ENCODE results near the gene RBFOX1. TPM values are rescaled to one million over a fixed set of nuclear protein-coding genes. Genes with fewer than 3 reads are reported as not detected.

Gene RBFOX1
- total and polyA plus RNA-seq, 11 donors: 13.4 to 68.1 (median 48.2) TPM

DNA sequence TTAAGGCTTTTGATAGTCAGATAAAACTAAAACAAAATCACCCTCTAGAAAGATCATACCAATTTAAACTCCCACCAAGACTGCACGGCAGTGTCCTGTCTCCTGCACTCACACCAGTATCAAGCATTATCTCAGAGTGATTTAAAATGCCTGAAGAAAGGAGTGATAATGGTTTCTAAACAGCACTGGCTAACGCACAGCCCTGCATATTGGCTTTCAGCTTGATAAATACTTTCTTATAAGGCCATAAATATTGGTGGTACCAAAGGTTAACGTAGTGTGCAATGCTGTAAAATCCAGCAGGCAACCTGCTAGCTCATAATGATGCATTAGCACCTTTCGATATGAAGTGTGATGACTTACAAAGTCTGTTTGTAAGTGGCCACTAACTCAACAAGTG is 214.3 kb downstream of the RBFOX1 start:
- H3K4me1 ChIP-seq: peaks cover 0 to 4% (median 0%) of the 10 kb centered on the region in 12 donors
- intact Hi-C loops (cut with DNase I): no loop called here
- DNase-seq (no peak), ATAC-seq (no peak)
- H3K27me3 ChIP-seq: no peaks in the 10 kb centered on the region
- H3K27ac ChIP-seq: no peak overlapping the region
- WGBS, 4 donors: 25 to 33% (median 30%) methylated on average over 4 of the region's 4 CpGs
- no peaks in the 10 kb centered on the region for H3K36me3 ChIP-seq
- no peak for TF ChIP-seq POLR2A (IDR thresholded peaks at IDR 0.05)
- TF ChIP-seq, protein P1, sequence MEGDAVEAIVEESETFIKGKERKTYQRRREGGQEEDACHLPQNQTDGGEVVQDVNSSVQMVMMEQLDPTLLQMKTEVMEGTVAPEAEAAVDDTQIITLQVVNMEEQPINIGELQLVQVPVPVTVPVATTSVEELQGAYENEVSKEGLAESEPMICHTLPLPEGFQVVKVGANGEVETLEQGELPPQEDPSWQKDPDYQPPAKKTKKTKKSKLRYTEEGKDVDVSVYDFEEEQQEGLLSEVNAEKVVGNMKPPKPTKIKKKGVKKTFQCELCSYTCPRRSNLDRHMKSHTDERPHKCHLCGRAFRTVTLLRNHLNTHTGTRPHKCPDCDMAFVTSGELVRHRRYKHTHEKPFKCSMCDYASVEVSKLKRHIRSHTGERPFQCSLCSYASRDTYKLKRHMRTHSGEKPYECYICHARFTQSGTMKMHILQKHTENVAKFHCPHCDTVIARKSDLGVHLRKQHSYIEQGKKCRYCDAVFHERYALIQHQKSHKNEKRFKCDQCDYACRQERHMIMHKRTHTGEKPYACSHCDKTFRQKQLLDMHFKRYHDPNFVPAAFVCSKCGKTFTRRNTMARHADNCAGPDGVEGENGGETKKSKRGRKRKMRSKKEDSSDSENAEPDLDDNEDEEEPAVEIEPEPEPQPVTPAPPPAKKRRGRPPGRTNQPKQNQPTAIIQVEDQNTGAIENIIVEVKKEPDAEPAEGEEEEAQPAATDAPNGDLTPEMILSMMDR (IDR thresholded peaks at IDR 0.05): no peak
- H3K9me3 ChIP-seq: no peaks in the 10 kb centered on the region
- no peak overlapping the region for H3K4me3 ChIP-seq

DNA sequence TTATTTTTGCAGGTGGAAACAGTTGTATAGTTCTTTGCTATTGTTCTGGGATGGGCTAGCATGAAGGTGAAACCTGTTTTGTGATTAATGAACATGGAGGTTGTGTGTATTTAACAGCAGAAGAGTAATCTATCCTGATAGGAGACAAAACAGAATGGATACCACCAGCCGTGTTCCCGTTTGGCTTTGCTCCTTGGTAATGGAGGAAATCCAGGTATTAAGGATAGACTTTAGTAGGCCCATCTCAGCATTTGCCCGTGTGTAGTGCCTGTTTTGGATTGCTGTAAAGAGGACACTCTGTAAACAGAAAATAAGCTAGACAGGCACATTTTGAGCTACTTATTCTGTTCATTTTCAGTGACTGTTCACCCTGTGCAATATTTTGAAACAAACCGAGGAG is 215.1 kb downstream of the RBFOX1 start:
- Histone ChIP-seq H3K4me1 (no peaks in the 10 kb centered on the region), H3K4me3 (no peak overlapping the region), H3K27ac (no peak overlapping the region), H3K27me3 (no peaks in the 10 kb centered on the region), H3K9me3 (no peaks in the 10 kb centered on the region), H3K36me3 (no peaks in the 10 kb centered on the region)
- WGBS, 4 donors: 61 to 67% (median 65%) methylated on average over 4 of the region's 4 CpGs
- intact Hi-C loops (cut with DNase I): no loop called here
- DNase-seq: no peak
- no peak for ATAC-seq
- TF ChIP-seq POLR2A (IDR thresholded peaks at IDR 0.05): no peak
- TF ChIP-seq, protein P1 (IDR thresholded peaks at IDR 0.05): no peak

GRCh38 chr16:7548796-7549318 is 216.2 kb downstream of the RBFOX1 start:
- Histone ChIP-seq H3K36me3 (no peaks in the 10 kb centered on the region), H3K4me1 (no peaks in the 10 kb centered on the region), H3K27me3 (no peaks in the 10 kb centered on the region), H3K27ac (no peak overlapping the region), H3K9me3 (no peaks in the 10 kb centered on the region), H3K4me3 (no peak overlapping the region)
- no peak for DNase-seq
- TF ChIP-seq, protein P1 (IDR thresholded peaks at IDR 0.05): no peak
- TF ChIP-seq POLR2A (IDR thresholded peaks at IDR 0.05): no peak
- WGBS, 4 donors: 80 to 82% (median 81%) methylated on average over 4 of the region's 4 CpGs
- ATAC-seq: no peak
- intact Hi-C loops (cut with DNase I): no loop called here

- no peak for ATAC-seq
- 66 to 76% (median 72%) methylated on average over 7 of the region's 7 CpGs for WGBS, 4 donors
These were observed 217.5 kb downstream of the RBFOX1 start for GRCh38 chr16:7550096-7550495.

More at GRCh38 chr16:7550096-7550495, 217.5 kb downstream of the RBFOX1 start:
- intact Hi-C loops (cut with DNase I): loop anchor here in 1 of 10 donors (10.0 kb wide), 1 partner anchor 115 kb away; no protein-coding TSS in a partner anchor
- Histone ChIP-seq H3K4me3 (no peak overlapping the region), H3K27me3 (no peaks in the 10 kb centered on the region), H3K9me3 (no peaks in the 10 kb centered on the region), H3K27ac (no peak overlapping the region), H3K36me3 (no peaks in the 10 kb centered on the region), H3K4me1 (no peaks in the 10 kb centered on the region)
- no peak for DNase-seq
- TF ChIP-seq, protein P1 (IDR thresholded peaks at IDR 0.05): no peak
- TF ChIP-seq POLR2A (IDR thresholded peaks at IDR 0.05): no peak

Data from heart left ventricle (tissue), 16 donors.